ENCODE measurements around the gene CENPF. TPM values are rescaled to one million over a fixed set of nuclear protein-coding genes. Genes with fewer than 3 reads are reported as not detected.

CENPF gene
- total RNA-seq, 4 donors from 2014 or later, result 0.25 to 1.9 (median 0.92) TPM

- H3K4me3 ChIP-seq, result no peak overlapping the region
- in situ Hi-C loops (cut with MboI; ENCODE audit: low sequenced_read_pairs in 4 of 4), result loop anchor here in 2 of 4 donors (10.0 to 25.0 kb wide), 2 partner anchors 862 to 874 kb away; no protein-coding TSS in a partner anchor
- no peaks in the 10 kb centered on the region for H3K27me3 ChIP-seq
- no peaks in the 10 kb centered on the region for H3K9me3 ChIP-seq
- intact Hi-C loops (cut with DNase I; ENCODE audit: low total_unique reads), result no loop called here
- DNase-seq (no peak), ATAC-seq (no peak)
- no peaks in the 10 kb centered on the region for H3K36me3 ChIP-seq
- no peak overlapping the region for H3K27ac ChIP-seq
- TF ChIP-seq POLR2A (IDR thresholded peaks at IDR 0.05) (no peak), CTCF (IDR thresholded peaks at IDR 0.05 in 4 of 5, conservative IDR thresholded peaks at IDR 0.05 in 1 of 5) (no peak)
- peaks cover 0 to 9% of the 10 kb centered on the region in 2 donors for H3K4me1 ChIP-seq
Observed at GRCh38 chr1:214650664-214651063, 47.7 kb downstream of the CENPF start.

GRCh38 chr1:214657299-214657698 is 54.3 kb downstream of the CENPF start:
- Histone ChIP-seq H3K9me3 (no peaks in the 10 kb centered on the region), H3K36me3 (no peaks in the 10 kb centered on the region), H3K27ac (no peak overlapping the region), H3K4me3 (no peak overlapping the region), H3K27me3 (no peaks in the 10 kb centered on the region), H3K4me1 (no peaks in the 10 kb centered on the region)
- intact Hi-C loops (cut with DNase I; ENCODE audit: low total_unique reads), result no loop called here
- no peak for TF ChIP-seq CTCF (IDR thresholded peaks at IDR 0.05 in 4 of 5, conservative IDR thresholded peaks at IDR 0.05 in 1 of 5)
- no peak for TF ChIP-seq POLR2A (IDR thresholded peaks at IDR 0.05)
- no peak for ATAC-seq
- DNase-seq, result no peak
- in situ Hi-C loops (cut with MboI; ENCODE audit: low sequenced_read_pairs in 4 of 4), result loop anchor here in 2 of 4 donors (10.0 to 25.0 kb wide), 2 partner anchors 855 to 868 kb away; no protein-coding TSS in a partner anchor

DNA sequence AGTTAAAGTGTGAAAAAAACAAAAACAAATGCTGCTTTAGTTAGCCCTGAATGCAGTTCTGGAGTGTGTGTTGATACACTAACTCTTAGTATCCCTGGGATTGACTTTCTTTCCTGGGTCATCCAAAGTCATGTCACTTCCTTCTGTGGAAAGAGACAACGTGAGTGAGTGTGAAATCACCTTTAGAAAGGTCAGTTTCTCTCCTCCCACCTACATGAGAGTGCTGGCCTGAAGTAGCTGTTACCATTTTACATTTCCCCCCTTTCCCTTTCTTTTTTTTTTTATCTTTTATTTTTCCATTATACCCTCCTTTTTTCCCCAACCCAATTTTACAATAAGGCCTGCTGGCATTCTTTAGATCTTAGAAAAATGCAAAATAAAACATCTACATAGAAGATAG is 55.2 kb downstream of the CENPF start:
- Histone ChIP-seq H3K4me3 (no peak overlapping the region), H3K4me1 (no peaks in the 10 kb centered on the region), H3K9me3 (no peaks in the 10 kb centered on the region), H3K27me3 (no peaks in the 10 kb centered on the region), H3K27ac (no peak overlapping the region), H3K36me3 (no peaks in the 10 kb centered on the region)
- in situ Hi-C loops (cut with MboI; ENCODE audit: low sequenced_read_pairs in 4 of 4), result loop anchor here in 2 of 4 donors (10.0 to 25.0 kb wide), 2 partner anchors 854 to 867 kb away; no protein-coding TSS in a partner anchor
- ATAC-seq (no peak), DNase-seq (no peak)
- intact Hi-C loops (cut with DNase I; ENCODE audit: low total_unique reads), result no loop called here
- no peak for TF ChIP-seq POLR2A (IDR thresholded peaks at IDR 0.05)
- TF ChIP-seq CTCF (IDR thresholded peaks at IDR 0.05 in 4 of 5, conservative IDR thresholded peaks at IDR 0.05 in 1 of 5), result no peak

- in situ Hi-C loops (cut with MboI; ENCODE audit: low sequenced_read_pairs in 4 of 4), result loop anchor here in 2 of 4 donors (10.0 to 25.0 kb wide), 2 partner anchors 854 to 866 kb away; no protein-coding TSS in a partner anchor
- intact Hi-C loops (cut with DNase I; ENCODE audit: low total_unique reads), result no loop called here
- no peaks in the 10 kb centered on the region for H3K9me3 ChIP-seq
Observed at GRCh38 chr1:214658785-214659184, 55.8 kb downstream of the CENPF start.

More at GRCh38 chr1:214658785-214659184, 55.8 kb downstream of the CENPF start:
- no peak overlapping the region for H3K4me3 ChIP-seq
- DNase-seq, result no peak
- TF ChIP-seq CTCF (IDR thresholded peaks at IDR 0.05 in 4 of 5, conservative IDR thresholded peaks at IDR 0.05 in 1 of 5) (no peak), POLR2A (IDR thresholded peaks at IDR 0.05) (no peak)
- no peak for ATAC-seq
- no peaks in the 10 kb centered on the region for H3K4me1 ChIP-seq
- H3K27ac ChIP-seq, result no peak overlapping the region
- H3K27me3 ChIP-seq, result no peaks in the 10 kb centered on the region
- H3K36me3 ChIP-seq, result no peaks in the 10 kb centered on the region
